HepG2 (cell line): Measurements from ENCODE around the gene OR4D5. TPM values are rescaled to one million over a fixed set of nuclear protein-coding genes. Genes with fewer than 3 reads are reported as not detected.

Experiments used
- ATAC-seq: fragments of 200-7000 bp; cut with Tn5 transposase; 3 replicates; pipeline ENCODE4 v1.9.1; 2020; ENCODE audit warnings: mild to moderate bottlenecking, moderate library complexity
- Bru-seq: library from RNA; stranded (reverse); fragments of 400-500 nt; gene quantifications from one replicate; lab custom pipeline; 2021; lab: Mats Ljungman, UMichigan
- BruChase-seq, 2 experiments: library from RNA; stranded (reverse); fragments of 400-500 nt; gene quantifications; one replicate each; lab custom pipeline; 2021; lab: Mats Ljungman, UMichigan
- BruUV-seq: library from RNA; stranded (reverse); fragments of 400-500 nt; replicated peaks from 2 replicates; lab custom pipeline; 2021; lab: Mats Ljungman, UMichigan
- CTCF ChIA-PET: fragments of 300-600 bp; formaldehyde crosslinking; extraction: SDS; loops from one replicate; lab custom pipeline; 2021; ENCODE audit warnings: low total read pairs, inconsistent platforms, low intra/inter-chr PET ratio; lab: Yijun Ruan, JAX
- POLR2A ChIA-PET: fragments of 350-600 bp; sonication (Branson Sonifier 250); formaldehyde crosslinking; loops from one replicate; lab custom pipeline; 2020; ENCODE audit warnings: antibody characterized with exemption, inconsistent platforms; lab: Yijun Ruan, JAX
- DNase-seq: peaks from one replicate; pipeline ENCODE4 v3.0.0-alpha.2; 2015; ENCODE audit warnings: low spot score
- FAIRE-seq: peaks from 3 replicates; lab custom pipeline; 2011; peaks lifted over from hg19 to GRCh38; lab: Jason Lieb, UNC
- H2AFZ ChIP-seq: one replicate; pipeline ENCODE4 v1.6.1; 2011; ENCODE audit warnings: low read length, inconsistent platforms
- H3K27ac ChIP-seq: fragments of 300-600 bp; 3 replicates; pipeline ENCODE4 v1.8.0; 2011; ENCODE audit warnings: mixed run types, mild to moderate bottlenecking, mixed read lengths, low read length, inconsistent platforms; ENCODE audit not compliant: insufficient read depth; ENCODE audit errors: extremely low read length
- H3K27me3 ChIP-seq, 2 experiments: fragments of 200-600 bp in 1 of 2; 2 replicates in 1 of 2; 3 replicates in 1 of 2; pipeline versions ENCODE4 v1.6.0 to v1.8.0; 2011; ENCODE audit warnings: low read length in 2 of 2, mild to moderate bottlenecking in 2 of 2, moderate library complexity in 2 of 2, inconsistent platforms in 1 of 2; ENCODE audit not compliant: insufficient read depth in 2 of 2, control insufficient read depth in 1 of 2
- H3K36me3 ChIP-seq, 2 experiments: fragments of 200-600 bp in 1 of 2; replicated peaks in 1 of 2; 2 replicates in 1 of 2; 3 replicates in 1 of 2; pipeline versions ENCODE4 v1.5.1 to v1.8.0; 2011; ENCODE audit warnings: low read length in 2 of 2, inconsistent platforms in 1 of 2; ENCODE audit not compliant: insufficient read depth in 2 of 2, control insufficient read depth in 1 of 2
- H3K4me1 ChIP-seq: 2 replicates; pipeline ENCODE4 v1.5.1; 2012; ENCODE audit warnings: low read length, inconsistent platforms; ENCODE audit not compliant: insufficient read depth
- H3K4me2 ChIP-seq: 2 replicates; pipeline ENCODE4 v1.6.0; 2011; ENCODE audit warnings: low read depth, low read length, inconsistent platforms
- H3K4me3 ChIP-seq, 3 experiments: fragments of 200-600 bp in 1 of 3; sonication (generic), shearing (Covaris generic) in 1 of 3; replicated peaks in 1 of 3; 2 replicates each; pipeline ENCODE4 v1.5.1; 2011 to 2016; ENCODE audit warnings: low read length in 3 of 3, inconsistent platforms in 2 of 3, low read depth in 2 of 3, mild to moderate bottlenecking in 2 of 3, control low read depth in 1 of 3, mixed read lengths in 1 of 3; ENCODE audit not compliant: insufficient read depth in 1 of 3
- H3K79me2 ChIP-seq: one replicate; pipeline ENCODE4 v1.6.1; 2011; ENCODE audit warnings: low read length, inconsistent platforms; ENCODE audit not compliant: insufficient read depth
- H3K9ac ChIP-seq: 2 replicates; pipeline ENCODE4 v1.6.0; 2011; ENCODE audit warnings: mild to moderate bottlenecking, low read depth, low read length, inconsistent platforms; ENCODE audit not compliant: insufficient read depth
- H3K9me3 ChIP-seq: 2 replicates; pipeline ENCODE4 v1.5.1; 2012; ENCODE audit warnings: mild to moderate bottlenecking, low read length
- H4K20me1 ChIP-seq: 2 replicates; pipeline ENCODE4 v1.6.0; 2011; ENCODE audit warnings: inconsistent platforms, mild to moderate bottlenecking, low read length, moderate library complexity; ENCODE audit not compliant: insufficient read depth
- AKAP8 ChIP-seq: sonication (generic); formaldehyde crosslinking; IDR thresholded peaks from 2 replicates; pipeline ENCODE4 v1.5.1; 2020; ENCODE audit warnings: mild to moderate bottlenecking, missing genetic modification reagents
- CHCHD3 ChIP-seq: sonication (generic); formaldehyde crosslinking; IDR thresholded peaks from 2 replicates; pipeline ENCODE4 v1.8.0; 2022; ENCODE audit warnings: mild to moderate bottlenecking, missing genetic modification reagents, moderate library complexity
- JDP2 ChIP-seq: sonication (generic); formaldehyde crosslinking; IDR thresholded peaks from 2 replicates; pipeline ENCODE4 v1.8.1; 2022; ENCODE audit warnings: missing genetic modification reagents, borderline replicate concordance
- KAT8 ChIP-seq: IDR thresholded peaks from 2 replicates; pipeline ENCODE4 v1.6.1; 2016; ENCODE audit warnings: missing genetic modification reagents, missing compliant biosample characterization
- KDM2A ChIP-seq: sonication (generic); formaldehyde crosslinking; IDR thresholded peaks from 2 replicates; pipeline ENCODE4 v1.4.0; 2020; ENCODE audit warnings: low read depth, missing genetic modification reagents, borderline replicate concordance
- MTF1 ChIP-seq: sonication (generic); formaldehyde crosslinking; IDR thresholded peaks from 2 replicates; pipeline ENCODE4 v1.5.0; 2020; ENCODE audit warnings: missing genetic modification reagents
- PHF20 ChIP-seq: sonication (generic); formaldehyde crosslinking; IDR thresholded peaks from 2 replicates; pipeline ENCODE4 v1.5.0; 2020; ENCODE audit warnings: mild to moderate bottlenecking, missing genetic modification reagents
- SIN3A ChIP-seq: IDR thresholded peaks from 2 replicates; pipeline ENCODE4 v1.6.1; 2011; ENCODE audit warnings: low read depth, mild to moderate bottlenecking, control low read depth, low read length, borderline replicate concordance
- ZFP1 ChIP-seq: IDR thresholded peaks from 2 replicates; pipeline ENCODE4 v1.6.1; 2016
- ZNF496 ChIP-seq: sonication (generic); formaldehyde crosslinking; IDR thresholded peaks from 2 replicates; pipeline ENCODE4 v1.8.1; 2023; ENCODE audit warnings: mild to moderate bottlenecking, moderate library complexity, missing genetic modification reagents; ENCODE audit not compliant: insufficient replicate concordance
- ZSCAN21 ChIP-seq: sonication (generic); formaldehyde crosslinking; IDR thresholded peaks from 2 replicates; pipeline ENCODE4 v1.8.0; 2022; ENCODE audit warnings: mild to moderate bottlenecking, missing genetic modification reagents, moderate library complexity, borderline replicate concordance
- whole genome bisulfite sequencing: methylation state at CpG from one replicate; pipeline ENCODE4 v1.1.6; 2017; ENCODE audit warnings: low lambda C conversion rate; 5-methylcytosine and 5-hydroxymethylcytosine counted together
- in situ Hi-C: cut with HindIII; loops from 2 replicates; pipeline ENCODE4 v1.10.0; 2017; ENCODE audit warnings: low pct_unique_long_range_greater_than_20kb; ENCODE audit not compliant: extremely low pct_ligation_motif_present
- intact Hi-C: fragments of 100-400 bp; cut with micrococcal nuclease; formaldehyde crosslinking; loops from one replicate; pipeline ENCODE4 v1.10.0; 2022; ENCODE audit not compliant: unreplicated experiment
- long read RNA-seq, 2 experiments: library from RNA in 1 of 2; library from polyadenylated mRNA in 1 of 2; stranded (forward) in 1 of 2; unstranded in 1 of 2; transcript quantifications; one replicate each; pipeline ENCODE4 v2.0.0, GENCODE V29; 2019 to 2022
- polyA minus RNA-seq, 3 experiments: library from RNA; depleted of rRNA, polyadenylated mRNA; stranded (reverse); fragments of >200 nt; gene quantifications; 2 replicates each; pipeline ENCODE4 v1.2.3, GENCODE V29; 2011; ENCODE audit warnings: low replicate concordance in 1 of 3
- polyA plus RNA-seq, 8 experiments: library from polyadenylated mRNA; depleted of rRNA in 3 of 8; stranded (reverse) in 7 of 8; unstranded in 1 of 8; fragments of >200 nt; fragmentation: Illumina TruSeq in 4 of 8; extraction: Trizol in 4 of 8; gene quantifications; 2 replicates each; pipeline versions ENCODE4 v1.2.1 to v1.2.3, GENCODE V29; 2011 to 2016; ENCODE audit warnings: low read depth in 4 of 8, missing spikeins in 1 of 8, mixed read lengths in 1 of 8; ENCODE audit not compliant: insufficient read depth in 1 of 8
- total RNA-seq, 5 experiments: library from RNA; depleted of rRNA; stranded (reverse); fragments of >200 nt; fragmentation: Illumina TruSeq; extraction: Trizol; gene quantifications; 2 replicates each; pipeline ENCODE4 v1.2.3, GENCODE V29; 2016; ENCODE audit warnings: low read depth in 1 of 5
- TF ChIP-seq, protein P1 (sequence below): IDR thresholded peaks from 2 replicates; pipeline ENCODE4 v1.6.1; 2016; ENCODE audit warnings: missing biosample characterization, missing genetic modification reagents, low read depth

OR4D5 gene
- total RNA-seq (2016; rRNA removed; fragmentation: Illumina TruSeq; extraction: Trizol) (not detected in 2 replicates), polyA plus RNA-seq (2011; rRNA removed) (not detected in 2 replicates), polyA minus RNA-seq (2011; rRNA and poly(A)+ RNA removed; ENCODE audit: low replicate concordance) (not detected in 2 replicates), Bru-seq, nascent RNA (not detected), BruChase-seq, experiment 1, labeled RNA remaining after a 6-hour chase (not detected), BruChase-seq, experiment 2, labeled RNA remaining after a 2-hour chase (not detected)
- not detected in 2 replicates for total RNA-seq (2016; cell fraction: cytosol; rRNA removed; fragmentation: Illumina TruSeq; extraction: Trizol; ENCODE audit: low read depth)
- not detected in 2 replicates for total RNA-seq (2016; cell fraction: insoluble cytoplasmic fraction; rRNA removed; fragmentation: Illumina TruSeq; extraction: Trizol)
- total RNA-seq (2016; cell fraction: membrane; rRNA removed; fragmentation: Illumina TruSeq; extraction: Trizol): not detected in 2 replicates
- not detected in 2 replicates for total RNA-seq (2016; cell fraction: nucleus; rRNA removed; fragmentation: Illumina TruSeq; extraction: Trizol)
- not detected in 2 replicates for polyA plus RNA-seq (2011; cell fraction: cytosol; rRNA removed)
- polyA plus RNA-seq (2011; cell fraction: nucleus; rRNA removed): not detected in 2 replicates
- polyA plus RNA-seq (2012): not detected in 2 replicates
- polyA plus RNA-seq (2016; cell fraction: cytosol; fragmentation: Illumina TruSeq; extraction: Trizol; ENCODE audit: low read depth): not detected in 2 replicates
- not detected in 2 replicates for polyA plus RNA-seq (2016; cell fraction: insoluble cytoplasmic fraction; fragmentation: Illumina TruSeq; extraction: Trizol; ENCODE audit: low read depth)
- polyA plus RNA-seq (2016; cell fraction: membrane; fragmentation: Illumina TruSeq; extraction: Trizol; ENCODE audit: low read depth): not detected in 2 replicates
- polyA plus RNA-seq (2016; cell fraction: nucleus; fragmentation: Illumina TruSeq; extraction: Trizol; ENCODE audit: insufficient read depth, low read depth): not detected in 2 replicates
- not detected in 2 replicates for polyA minus RNA-seq (2011; cell fraction: cytosol; rRNA and poly(A)+ RNA removed)
- polyA minus RNA-seq (2011; cell fraction: nucleus; rRNA and poly(A)+ RNA removed): not detected in 2 replicates
- long read RNA-seq, experiment 1: 0 reads
- long read RNA-seq, experiment 2: 0 reads

DNA sequence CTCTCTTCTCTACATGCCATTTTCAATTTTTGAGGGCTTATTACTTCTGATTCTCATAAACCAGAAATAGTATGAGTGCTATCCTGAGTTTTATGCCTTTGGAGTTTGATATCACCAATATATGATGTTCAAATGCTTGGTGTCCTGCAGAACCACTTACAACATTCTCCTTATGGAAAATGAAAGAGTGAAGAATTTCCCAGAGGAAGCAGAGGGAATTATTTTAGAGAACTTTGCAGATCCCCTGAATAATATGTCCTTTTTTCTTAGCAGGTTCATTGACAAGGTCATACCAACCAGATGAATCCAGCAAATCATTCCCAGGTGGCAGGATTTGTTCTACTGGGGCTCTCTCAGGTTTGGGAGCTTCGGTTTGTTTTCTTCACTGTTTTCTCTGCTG, at the start of gene OR4D5:
Gene OR4D5 (plus strand): TSS at position 301 of the 400 bp plus-strand sequence. CDS start 0 bp downstream, at position 301.
- 9% methylated on average over 1 of the region's 1 CpG for WGBS
- no peaks in the 10 kb centered on the region for H3K27me3 ChIP-seq
- H3K36me3 ChIP-seq: no peaks in the 10 kb centered on the region
- no peak within 1 kb of the TSS for H3K4me2 ChIP-seq
- no peaks in the 10 kb centered on the region for H4K20me1 ChIP-seq
- no peak for TF ChIP-seq CHCHD3 (CRISPR knock-in tag)
- TF ChIP-seq KAT8 (CRISPR knock-in tag): no peak
- TF ChIP-seq, protein P1, sequence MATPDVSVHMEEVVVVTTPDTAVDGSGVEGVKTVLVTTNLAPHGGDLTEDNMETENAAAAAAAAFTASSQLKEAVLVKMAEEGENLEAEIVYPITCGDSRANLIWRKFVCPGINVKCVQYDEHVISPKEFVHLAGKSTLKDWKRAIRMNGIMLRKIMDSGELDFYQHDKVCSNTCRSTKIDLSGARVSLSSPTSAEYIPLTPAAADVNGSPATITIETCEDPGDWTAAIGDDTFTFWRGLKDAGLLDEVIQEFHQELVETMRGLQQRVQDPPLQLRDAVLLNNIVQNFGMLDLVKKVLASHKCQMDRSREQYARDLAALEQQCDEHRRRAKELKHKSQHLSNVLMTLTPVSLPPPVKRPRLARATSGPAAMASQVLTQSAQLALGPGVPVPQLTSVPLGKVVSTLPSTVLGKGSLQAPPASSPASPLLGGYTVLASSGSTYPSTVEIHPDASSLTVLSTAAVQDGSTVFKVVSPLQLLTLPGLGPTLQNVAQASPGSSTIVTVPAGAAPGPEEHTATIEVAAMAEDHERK (CRISPR knock-in tag): no peak
- TF ChIP-seq JDP2 (CRISPR knock-in tag): no peak
- no peak for TF ChIP-seq ZFP1
- TF ChIP-seq PHF20 (CRISPR knock-in tag): no peak
- TF ChIP-seq ZSCAN21: no peak
- TF ChIP-seq ZNF496 (CRISPR knock-in tag): no peak
- no peak for TF ChIP-seq AKAP8 (CRISPR knock-in tag)
- TF ChIP-seq KDM2A (CRISPR knock-in tag): no peak
- TF ChIP-seq SIN3A: no peak
- TF ChIP-seq MTF1 (CRISPR knock-in tag): no peak
- in situ Hi-C loops: no loop called here
- no TSS peak for BruUV-seq
- no peak for FAIRE-seq
- DNase-seq: no peak
- POLR2A ChIA-PET: no interaction called here
- H3K27ac ChIP-seq: no peak within 1 kb of the TSS
- no peak within 1 kb of the TSS for H2AFZ ChIP-seq
- H3K9ac ChIP-seq: no peak within 1 kb of the TSS
- H3K4me3 ChIP-seq: no peak within 1 kb of the TSS
- no peak for ATAC-seq
- H3K79me2 ChIP-seq: no peaks in the 10 kb centered on the region
- H3K4me1 ChIP-seq: no peaks in the 10 kb centered on the region
- intact Hi-C loops: no loop called here
- peaks cover 26% of the 10 kb centered on the region for H3K9me3 ChIP-seq
- CTCF ChIA-PET: no interaction called here
